Measurements from ENCODE around the gene COMMD6.

COMMD6 gene

GRCh38 chr13:75537401-75538365 lies at the start of gene COMMD6:
Gene COMMD6 (minus strand): TSS chr13:75537841. CDS start chr13:75537805, 36 bp downstream.
- peak within 1 kb of the TSS; percentile 85 for H3K4me2 ChIP-seq (ENCODE audit: low read length)
- peak within 1 kb of the TSS; percentile 97 for H2AFZ ChIP-seq (ENCODE audit: low read depth, low read length)
- peaks cover 15% of the 10 kb centered on the region for H3K4me1 ChIP-seq (ENCODE audit: low read length)
- peaks cover 3% of the 10 kb centered on the region for H3K36me3 ChIP-seq (replicated peaks; ENCODE audit: low read depth, low read length)
- peaks cover 10% of the 10 kb centered on the region for H3K79me2 ChIP-seq (ENCODE audit: low read length)
- 0 out of 2 replicates have a peak within 1 kb of the TSS, but pooled peaks have one; percentile 2 for H3K27ac ChIP-seq (ENCODE audit: low read length)
- no peaks in the 10 kb centered on the region for H4K20me1 ChIP-seq (ENCODE audit: insufficient read depth, low read length)
- no peaks in the 10 kb centered on the region for H3K9me3 ChIP-seq (ENCODE audit: insufficient read depth, low read length)
- peak within 1 kb of the TSS; percentile 88 for H3K4me3 ChIP-seq (ENCODE audit: low read length)
- H3K27me3 ChIP-seq (ENCODE audit: low read depth, low read length) = no peaks in the 10 kb centered on the region
- TF ChIP-seq CTCF (IDR thresholded peaks at IDR 0.05; ENCODE audit: low read depth, low read length) (no peak), EZH2phosphoT487 (IDR thresholded peaks at IDR 0.05; ENCODE audit: low read depth) (no peak)
- H3K9ac ChIP-seq (ENCODE audit: low read length) = peak within 1 kb of the TSS; percentile 76

GRCh38 chr13:75585153-75585552 lies 47.5 kb upstream of the COMMD6 start:
- Histone ChIP-seq H3K4me2 (ENCODE audit: low read length) (no peak overlapping the region), H3K27ac (ENCODE audit: low read length) (no peak overlapping the region), H4K20me1 (ENCODE audit: insufficient read depth, low read length) (no peaks in the 10 kb centered on the region), H3K4me1 (ENCODE audit: low read length) (no peaks in the 10 kb centered on the region), H3K4me3 (ENCODE audit: low read length) (no peak overlapping the region), H3K79me2 (ENCODE audit: low read length) (no peaks in the 10 kb centered on the region), H2AFZ (ENCODE audit: low read depth, low read length) (no peak overlapping the region), H3K27me3 (ENCODE audit: low read depth, low read length) (no peaks in the 10 kb centered on the region), H3K36me3 (replicated peaks; ENCODE audit: low read depth, low read length) (peaks cover 28% of the 10 kb centered on the region), H3K9me3 (ENCODE audit: insufficient read depth, low read length) (peaks cover 8% of the 10 kb centered on the region; the same call in 1 of the 2 replicates), H3K9ac (ENCODE audit: low read length) (no peak overlapping the region)
- TF ChIP-seq EZH2phosphoT487 (IDR thresholded peaks at IDR 0.05; ENCODE audit: low read depth) (no peak), CTCF (IDR thresholded peaks at IDR 0.05; ENCODE audit: low read depth, low read length) (no peak)

DNA sequence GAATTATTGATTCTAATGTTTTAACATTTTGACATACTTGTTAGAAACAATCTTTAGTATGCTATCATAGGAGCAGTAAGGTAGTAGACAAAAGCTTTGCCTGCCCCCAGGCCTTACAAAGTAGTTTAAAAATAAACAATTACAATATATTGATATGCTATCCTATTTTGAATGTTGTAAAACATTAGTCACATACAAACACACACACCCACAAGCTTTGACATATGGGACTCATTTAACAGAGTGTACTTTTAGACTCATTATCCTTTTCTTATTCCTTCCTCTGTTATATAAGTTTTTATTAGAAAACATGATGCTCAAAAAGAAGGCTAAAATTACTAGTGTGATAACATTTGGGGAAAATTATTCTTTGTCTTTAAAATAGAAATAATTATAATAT lies 45.5 kb upstream of the COMMD6 start:
- no peak overlapping the region for H3K27ac ChIP-seq (ENCODE audit: low read length)
- peaks cover 25% of the 10 kb centered on the region for H3K36me3 ChIP-seq (replicated peaks; ENCODE audit: low read depth, low read length)
- no peak overlapping the region for H2AFZ ChIP-seq (ENCODE audit: low read depth, low read length)
- no peak overlapping the region for H3K4me2 ChIP-seq (ENCODE audit: low read length)
- no peaks in the 10 kb centered on the region for H3K27me3 ChIP-seq (ENCODE audit: low read depth, low read length)
- H3K9ac ChIP-seq (ENCODE audit: low read length) = no peak overlapping the region
- TF ChIP-seq EZH2phosphoT487 (IDR thresholded peaks at IDR 0.05; ENCODE audit: low read depth) (no peak), CTCF (IDR thresholded peaks at IDR 0.05; ENCODE audit: low read depth, low read length) (no peak)
- peaks cover 8% of the 10 kb centered on the region; the same call in 1 of the 2 replicates for H3K9me3 ChIP-seq (ENCODE audit: insufficient read depth, low read length)
- no peak overlapping the region for H3K4me3 ChIP-seq (ENCODE audit: low read length)
- H3K4me1 ChIP-seq (ENCODE audit: low read length) = peaks cover 18% of the 10 kb centered on the region
- no peaks in the 10 kb centered on the region for H4K20me1 ChIP-seq (ENCODE audit: insufficient read depth, low read length)
- no peaks in the 10 kb centered on the region for H3K79me2 ChIP-seq (ENCODE audit: low read length)

- no peaks in the 10 kb centered on the region for H3K79me2 ChIP-seq (ENCODE audit: low read length)
- H3K4me1 ChIP-seq (ENCODE audit: low read length) = peaks cover 26% of the 10 kb centered on the region
- H3K4me3 ChIP-seq (ENCODE audit: low read length) = no peak overlapping the region
- no peak overlapping the region for H3K9ac ChIP-seq (ENCODE audit: low read length)
- TF ChIP-seq EZH2phosphoT487 (IDR thresholded peaks at IDR 0.05; ENCODE audit: low read depth) = no peak
- TF ChIP-seq CTCF (IDR thresholded peaks at IDR 0.05; ENCODE audit: low read depth, low read length) = no peak
- no peak overlapping the region for H2AFZ ChIP-seq (ENCODE audit: low read depth, low read length)
- no peaks in the 10 kb centered on the region for H4K20me1 ChIP-seq (ENCODE audit: insufficient read depth, low read length)
- no peak overlapping the region for H3K4me2 ChIP-seq (ENCODE audit: low read length)
- peaks cover 25% of the 10 kb centered on the region for H3K36me3 ChIP-seq (replicated peaks; ENCODE audit: low read depth, low read length)
- peaks cover 8% of the 10 kb centered on the region; the same call in 1 of the 2 replicates for H3K9me3 ChIP-seq (ENCODE audit: insufficient read depth, low read length)
- no peak overlapping the region for H3K27ac ChIP-seq (ENCODE audit: low read length)
- no peaks in the 10 kb centered on the region for H3K27me3 ChIP-seq (ENCODE audit: low read depth, low read length)
Observed at GRCh38 chr13:75581874-75582640, 44.4 kb upstream of the COMMD6 start.
